Embryonic facial prominence (tissue), 1 donor: ENCODE data around the gene ITPK1.
"Not testable (repeated sequence)": the region's sequence is repeated elsewhere in the genome, so short reads cannot be mapped to it uniquely, and the experiment has no call there.

Experiments used
- DNase-seq: peaks from one replicate; pipeline ENCODE4 v3.0.0-alpha.2; 2016; ENCODE audit errors: extremely low spot score

The ITPK1 gene

DNA sequence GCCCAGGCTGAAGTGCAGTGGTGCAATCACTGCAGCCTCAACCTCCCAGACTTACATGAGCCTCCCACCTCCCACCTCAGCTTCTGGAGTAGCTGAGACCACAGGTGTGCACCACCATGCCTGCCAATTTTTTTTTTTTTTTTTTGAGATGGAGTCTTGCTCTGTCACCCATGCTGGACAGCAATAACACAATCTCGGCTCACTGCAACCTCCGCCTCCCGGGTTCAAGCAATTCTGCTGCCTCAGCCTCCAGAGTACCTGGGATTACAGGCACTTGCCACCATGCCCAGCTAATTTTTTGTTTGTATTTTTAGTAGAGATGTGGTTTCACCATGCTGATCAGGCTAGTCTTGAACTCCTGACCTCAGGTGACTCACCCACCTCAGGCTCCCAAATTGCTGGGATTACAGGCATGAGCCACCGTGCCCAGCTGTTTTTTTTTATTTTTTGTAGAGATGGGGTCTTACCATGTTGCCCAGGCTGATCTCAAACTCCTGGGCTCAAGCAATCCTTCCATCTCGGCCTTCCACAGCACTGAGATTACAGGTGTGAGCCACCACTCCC is 15.6 kb upstream of the ITPK1 start:
- DNase-seq, result not testable (repeated sequence)

DNA sequence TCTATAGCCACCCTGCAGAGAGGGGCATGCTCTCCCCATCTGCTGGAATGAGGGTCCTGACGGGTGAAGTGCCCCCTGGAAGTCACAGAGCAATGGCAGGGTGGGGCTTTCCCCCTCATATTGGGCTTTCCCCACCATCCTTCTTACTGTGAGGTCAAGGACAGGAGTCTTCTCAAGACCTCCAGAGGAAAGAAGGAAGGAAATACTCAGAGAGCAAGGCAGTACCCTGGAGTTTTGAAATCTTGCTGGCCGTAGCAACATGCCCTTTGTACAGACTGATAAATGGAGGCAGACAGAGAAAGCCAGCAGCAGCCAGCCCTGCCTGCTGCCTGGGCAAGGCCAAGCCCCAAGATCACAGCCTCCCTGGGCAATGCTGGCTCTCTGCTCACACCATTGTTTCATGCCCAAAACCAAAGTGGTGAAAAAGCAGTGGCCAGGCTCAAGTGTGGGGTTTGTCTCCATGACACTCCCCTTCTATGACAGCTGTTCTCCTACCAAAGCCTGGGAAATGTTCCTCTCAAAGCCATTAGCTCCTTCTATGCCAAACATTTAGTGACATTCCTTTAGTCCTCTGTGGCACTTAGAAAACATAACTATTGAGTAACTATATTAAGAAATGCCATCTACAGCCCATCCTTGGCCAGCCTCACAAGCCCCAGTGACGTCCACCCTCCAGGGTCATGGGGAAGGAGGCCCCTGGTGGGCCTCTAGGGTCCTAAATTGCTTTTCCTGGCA is 13.2 kb upstream of the ITPK1 start:
- DNase-seq, result no peak

GRCh38 chr14:93126111-93126510 is 10.4 kb upstream of the ITPK1 start:
- DNase-seq, result no peak

GRCh38 chr14:93122826-93123225 is 7.1 kb upstream of the ITPK1 start:
- no peak for DNase-seq

DNA sequence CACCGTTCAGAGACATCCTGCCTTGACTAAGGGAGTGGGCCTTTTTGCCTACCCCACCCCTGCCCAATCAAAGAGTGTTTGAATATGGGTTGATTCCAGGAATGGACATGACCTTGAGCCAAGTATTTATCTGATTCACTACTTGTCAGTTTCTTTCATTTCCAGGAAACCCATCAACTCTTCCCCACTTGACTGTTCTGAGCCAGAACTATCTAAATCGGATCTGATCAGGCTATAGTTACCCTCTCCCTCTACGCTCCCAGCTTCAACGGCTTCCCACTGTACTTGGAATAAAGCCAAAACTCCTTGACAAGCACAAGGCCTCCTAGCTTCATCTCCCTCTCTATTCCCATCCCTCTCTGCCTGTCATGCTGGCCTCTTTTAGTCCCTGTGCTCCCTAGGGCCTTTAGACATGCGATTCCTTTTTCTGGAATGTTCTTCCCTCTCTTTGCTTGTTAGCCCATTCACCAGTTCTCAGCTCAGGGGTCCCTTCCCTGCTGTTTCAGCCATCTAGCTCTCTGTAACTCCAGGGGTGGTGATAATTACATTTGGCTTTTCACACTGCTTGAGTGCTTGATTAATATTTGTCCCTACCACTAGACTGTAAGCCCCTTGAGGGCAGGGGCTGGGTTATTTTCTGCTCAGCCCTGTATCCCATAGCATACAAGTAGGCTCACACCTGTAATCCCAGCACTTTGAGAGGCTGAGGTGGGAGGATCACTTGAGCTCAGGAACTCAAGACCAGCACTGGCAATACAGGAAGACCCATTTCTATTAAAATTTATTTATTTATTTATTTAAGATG is 5.5 kb upstream of the ITPK1 start:
- no peak for DNase-seq

DNA sequence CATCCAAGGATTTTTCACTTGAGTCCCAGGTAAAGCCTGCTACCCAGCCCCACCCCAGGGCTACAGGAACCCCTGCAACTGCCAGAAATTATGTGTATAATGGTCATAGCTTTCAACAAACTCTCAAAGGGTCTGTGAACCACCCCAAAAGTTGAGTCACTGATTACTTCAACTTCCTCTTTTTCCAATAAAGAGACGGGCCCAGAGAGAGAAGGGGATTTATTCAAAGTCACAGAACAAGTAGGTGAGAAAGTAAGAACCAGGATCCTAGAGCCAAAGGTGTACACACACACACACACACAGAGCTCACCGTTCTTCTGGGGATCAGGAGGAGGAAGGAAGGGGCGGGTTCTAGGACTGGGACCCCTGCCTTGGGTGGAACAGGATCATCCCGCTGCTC is 4.8 kb upstream of the ITPK1 start:
- DNase-seq, result no peak

GRCh38 chr14:93116676-93117200 is 1.0 kb upstream of the ITPK1 start:
- no peak for DNase-seq

GRCh38 chr14:93115069-93115820 is 480 bp downstream of the ITPK1 start:
- peak; percentile 71 for DNase-seq

DNA sequence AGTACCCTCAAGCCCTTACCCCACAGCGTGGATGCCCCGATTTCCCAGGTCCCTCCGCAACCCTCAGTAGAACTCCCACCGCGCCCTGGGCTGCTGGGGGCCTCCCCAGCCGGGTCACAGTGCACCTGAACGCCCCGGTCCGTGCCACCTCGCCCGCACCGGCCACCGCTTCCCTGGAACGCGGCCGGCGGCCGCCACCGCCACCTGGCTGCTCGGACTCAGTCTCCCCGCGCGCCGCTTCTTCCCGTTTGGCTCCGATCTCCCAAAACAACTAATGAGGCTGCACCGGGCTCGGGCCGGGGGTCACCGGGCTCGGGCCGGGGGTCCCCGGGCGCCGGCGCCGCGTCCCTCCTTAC is 1.0 kb downstream of the ITPK1 start:
- no peak for DNase-seq

- DNase-seq, result no peak
These were observed 1.5 kb downstream of the ITPK1 start for GRCh38 chr14:93114068-93114710.

GRCh38 chr14:93113678-93114067 is 2.1 kb downstream of the ITPK1 start:
- no peak for DNase-seq

GRCh38 chr14:93112891-93113677 is 2.6 kb downstream of the ITPK1 start:
- DNase-seq, result peak; percentile 72

GRCh38 chr14:93111541-93111940 is 4.2 kb downstream of the ITPK1 start:
- not testable (repeated sequence) for DNase-seq

- DNase-seq, result no peak
These were observed 4.8 kb downstream of the ITPK1 start for GRCh38 chr14:93110856-93111419.

DNA sequence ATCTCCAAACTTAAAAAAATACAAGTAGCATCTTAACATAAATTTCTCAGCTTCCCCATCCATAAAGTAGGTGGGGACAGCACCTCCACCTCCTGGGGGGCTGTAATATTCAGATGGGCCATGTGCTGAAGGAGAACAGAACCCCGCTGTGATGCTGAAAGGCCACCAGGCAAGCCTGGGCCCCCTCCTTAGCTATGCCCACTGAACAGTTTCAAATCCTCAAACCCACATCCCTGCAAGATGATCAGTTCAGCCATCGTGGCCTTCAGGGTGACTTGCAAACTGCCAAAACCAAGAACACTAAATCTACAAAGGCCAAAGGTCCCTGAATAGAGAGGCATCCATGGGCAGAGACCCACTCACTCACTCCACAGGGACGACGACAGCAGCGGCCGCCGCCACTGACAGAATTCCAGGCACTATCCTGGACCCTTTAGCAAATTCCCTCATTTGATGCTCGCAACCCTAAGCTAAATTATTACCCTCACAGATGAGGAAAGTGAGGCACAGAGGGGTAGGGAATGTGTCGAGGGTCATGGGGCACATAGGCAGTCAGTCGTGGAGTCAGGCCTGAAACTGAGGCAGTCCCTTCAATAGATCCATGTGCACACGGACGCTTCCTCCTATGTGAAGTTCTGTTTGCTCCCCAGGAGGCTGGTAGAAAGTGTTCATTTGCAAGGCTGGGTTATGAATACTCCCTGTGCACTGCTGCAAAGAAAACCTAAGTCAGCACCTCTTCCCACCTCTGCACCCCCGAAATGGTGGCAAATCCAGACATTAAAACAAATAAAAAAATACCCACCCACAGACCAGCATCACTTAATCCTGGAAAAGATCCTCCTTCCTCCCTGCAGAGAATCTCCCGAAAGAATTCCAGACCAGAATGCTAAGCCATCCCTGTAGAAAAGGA is 5.9 kb downstream of the ITPK1 start:
- no peak for DNase-seq

DNA sequence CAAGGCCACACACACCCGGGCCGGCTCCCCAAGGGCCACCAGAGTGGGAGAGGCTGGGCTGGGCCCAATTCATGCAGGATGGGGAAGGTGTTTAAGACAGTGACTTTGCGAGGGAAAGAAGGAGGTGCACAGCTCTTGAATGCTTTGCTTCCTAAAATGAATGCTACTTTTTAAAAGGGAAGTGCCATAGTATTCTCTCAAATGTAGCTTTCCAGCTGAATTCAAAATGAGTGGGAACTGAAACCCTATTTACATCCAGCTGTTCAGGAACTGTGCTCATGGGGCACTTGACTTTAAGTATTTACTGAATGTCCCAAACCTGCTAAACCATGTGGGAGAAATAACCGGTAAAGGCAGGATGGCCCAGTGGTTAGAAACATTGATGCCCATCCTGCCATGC is 7.6 kb downstream of the ITPK1 start:
- DNase-seq, result no peak

DNA sequence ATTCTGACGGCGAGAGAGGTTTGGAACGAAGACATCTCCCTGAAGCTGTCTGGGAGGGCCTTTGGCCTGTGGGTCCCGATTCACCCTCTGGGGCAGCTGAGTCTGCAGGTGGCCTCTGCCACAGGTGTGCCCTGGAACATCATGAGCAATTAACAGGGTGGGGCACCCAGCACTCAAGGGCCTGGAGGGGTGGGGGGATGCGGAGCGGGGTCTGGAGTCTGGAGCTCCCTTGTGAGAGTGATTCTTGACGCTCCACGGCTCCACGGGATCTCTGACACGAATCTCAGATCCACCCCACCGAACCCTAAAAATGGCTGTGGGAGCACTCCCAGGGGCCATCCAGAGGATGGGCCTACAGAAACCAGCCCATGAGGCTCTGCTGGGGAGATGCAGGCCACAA is 8.3 kb downstream of the ITPK1 start:
- DNase-seq, result no peak

DNA sequence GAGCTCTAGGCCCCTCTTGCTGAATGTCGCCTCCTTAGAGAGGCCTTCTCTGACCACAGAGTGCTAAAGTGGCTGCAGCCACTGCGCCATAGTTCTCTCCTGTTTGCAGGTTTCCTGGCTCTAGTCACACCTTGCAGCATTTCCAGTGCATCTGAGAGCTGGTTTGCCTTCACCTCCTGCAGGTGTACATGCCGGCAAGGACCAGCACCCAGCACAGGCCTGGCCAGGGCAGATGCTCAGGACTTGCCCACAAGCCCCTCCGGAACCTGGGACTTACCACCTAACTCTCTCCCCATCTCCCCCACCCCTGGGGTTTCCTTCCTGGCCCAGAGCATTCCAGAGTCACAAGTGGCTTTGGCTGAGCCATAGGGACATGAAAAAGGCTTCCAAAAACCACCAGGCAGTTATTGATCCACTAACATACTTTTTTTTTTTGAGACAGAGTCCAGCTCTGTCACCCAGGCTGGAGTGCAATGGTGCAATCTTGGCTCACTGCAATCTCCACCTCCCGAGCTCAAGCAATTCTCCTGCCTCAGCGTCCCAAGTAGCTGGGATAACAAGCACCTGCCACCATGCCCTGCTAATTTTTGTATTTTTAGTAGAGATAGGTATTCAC is 9.1 kb downstream of the ITPK1 start:
- DNase-seq, result no peak

DNA sequence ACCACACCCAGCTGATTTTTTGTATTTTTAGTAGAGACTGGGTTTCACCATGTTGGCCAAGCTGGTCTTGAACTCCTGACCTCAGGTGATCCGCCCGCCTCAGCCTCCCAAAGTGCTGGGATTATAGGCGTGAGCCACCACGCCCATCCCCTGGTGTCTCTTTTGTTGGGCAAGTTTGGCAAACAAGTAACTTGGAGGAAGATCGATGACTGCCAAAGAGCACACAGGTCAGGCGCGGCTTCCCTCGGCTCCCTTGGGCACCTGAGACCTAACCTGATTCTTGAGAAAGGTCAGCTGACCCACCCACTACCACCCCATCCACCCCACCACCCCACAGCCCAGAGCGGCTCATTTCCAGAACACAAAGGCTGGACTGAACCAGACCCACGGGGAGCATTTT is 9.9 kb downstream of the ITPK1 start:
- DNase-seq, result not testable (repeated sequence)
